Measurements from ENCODE around the gene C1orf159. TPM values are rescaled to one million over a fixed set of nuclear protein-coding genes. Genes with fewer than 3 reads are reported as not detected.

C1orf159 gene
- total RNA-seq, 1 experiment from 2014 or later: 15.7 TPM

DNA sequence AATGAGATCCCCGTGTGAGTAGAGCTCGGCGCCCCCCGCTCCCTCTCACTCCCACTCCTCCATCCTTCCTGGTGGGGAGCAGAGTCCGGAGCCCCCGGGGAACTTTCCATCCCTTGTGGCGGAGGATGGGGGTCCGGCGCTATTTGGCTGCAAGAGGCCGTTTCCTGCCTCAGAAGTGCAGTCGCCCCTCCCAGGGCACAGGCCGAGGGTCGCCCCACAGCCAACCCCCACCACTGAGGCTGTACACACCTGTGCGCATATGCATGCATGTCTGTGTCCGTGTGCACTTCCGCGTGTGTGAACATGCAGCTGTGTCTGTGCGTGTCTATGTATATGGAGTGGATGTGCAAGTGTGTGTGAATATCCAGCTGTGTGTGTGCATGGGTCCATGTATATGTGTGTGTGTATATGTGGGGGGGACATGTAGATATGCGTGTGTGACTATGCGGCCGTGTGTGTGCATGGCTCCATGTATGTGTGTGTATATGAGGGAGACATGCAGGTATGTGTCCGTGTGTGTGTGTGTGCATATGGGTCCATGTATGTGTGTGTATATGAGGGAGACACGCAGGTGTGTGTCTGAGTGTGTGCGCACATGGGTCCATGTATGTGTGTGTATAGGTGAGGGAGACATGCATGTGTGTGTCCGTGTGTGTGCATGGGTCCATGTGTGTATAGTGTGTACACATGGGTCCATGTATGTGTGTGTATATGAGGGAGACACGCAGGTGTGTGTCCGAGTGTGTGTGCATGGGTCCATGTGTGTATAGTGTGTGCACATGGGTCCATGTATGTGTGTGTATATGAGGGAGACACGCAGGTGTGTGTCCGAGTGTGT is 63.7 kb downstream of the C1orf159 start:
- POLR2A ChIA-PET: no interaction called here
- Mint-ChIP-seq H3K9me3 (ENCODE audit: unreplicated experiment) (no peaks in the 10 kb centered on the region), H3K4me3 (ENCODE audit: unreplicated experiment) (no peak overlapping the region), H3K36me3 (ENCODE audit: insufficient read depth, unreplicated experiment) (peaks cover 23% of the 10 kb centered on the region), H3K4me1 (ENCODE audit: insufficient read depth, unreplicated experiment) (no peaks in the 10 kb centered on the region), H3K27me3 (ENCODE audit: insufficient read depth, unreplicated experiment) (no peaks in the 10 kb centered on the region), H3K27ac (ENCODE audit: low read depth, unreplicated experiment) (no peak overlapping the region)
- TF ChIP-seq, protein P1, sequence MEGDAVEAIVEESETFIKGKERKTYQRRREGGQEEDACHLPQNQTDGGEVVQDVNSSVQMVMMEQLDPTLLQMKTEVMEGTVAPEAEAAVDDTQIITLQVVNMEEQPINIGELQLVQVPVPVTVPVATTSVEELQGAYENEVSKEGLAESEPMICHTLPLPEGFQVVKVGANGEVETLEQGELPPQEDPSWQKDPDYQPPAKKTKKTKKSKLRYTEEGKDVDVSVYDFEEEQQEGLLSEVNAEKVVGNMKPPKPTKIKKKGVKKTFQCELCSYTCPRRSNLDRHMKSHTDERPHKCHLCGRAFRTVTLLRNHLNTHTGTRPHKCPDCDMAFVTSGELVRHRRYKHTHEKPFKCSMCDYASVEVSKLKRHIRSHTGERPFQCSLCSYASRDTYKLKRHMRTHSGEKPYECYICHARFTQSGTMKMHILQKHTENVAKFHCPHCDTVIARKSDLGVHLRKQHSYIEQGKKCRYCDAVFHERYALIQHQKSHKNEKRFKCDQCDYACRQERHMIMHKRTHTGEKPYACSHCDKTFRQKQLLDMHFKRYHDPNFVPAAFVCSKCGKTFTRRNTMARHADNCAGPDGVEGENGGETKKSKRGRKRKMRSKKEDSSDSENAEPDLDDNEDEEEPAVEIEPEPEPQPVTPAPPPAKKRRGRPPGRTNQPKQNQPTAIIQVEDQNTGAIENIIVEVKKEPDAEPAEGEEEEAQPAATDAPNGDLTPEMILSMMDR (IDR thresholded peaks at IDR 0.05; ENCODE audit: unreplicated experiment): no peak
- intact Hi-C loops (cut with micrococcal nuclease): no loop called here
- CTCF ChIA-PET: interaction anchor here (1.2 kb wide), 1 partner anchor 68 kb away, joined by 4 read pairs; no protein-coding TSS in a partner anchor
- DNase-seq (ENCODE audit: unreplicated experiment): no peak
- no TSS peak for BruUV-seq (replicated peaks)

DNA sequence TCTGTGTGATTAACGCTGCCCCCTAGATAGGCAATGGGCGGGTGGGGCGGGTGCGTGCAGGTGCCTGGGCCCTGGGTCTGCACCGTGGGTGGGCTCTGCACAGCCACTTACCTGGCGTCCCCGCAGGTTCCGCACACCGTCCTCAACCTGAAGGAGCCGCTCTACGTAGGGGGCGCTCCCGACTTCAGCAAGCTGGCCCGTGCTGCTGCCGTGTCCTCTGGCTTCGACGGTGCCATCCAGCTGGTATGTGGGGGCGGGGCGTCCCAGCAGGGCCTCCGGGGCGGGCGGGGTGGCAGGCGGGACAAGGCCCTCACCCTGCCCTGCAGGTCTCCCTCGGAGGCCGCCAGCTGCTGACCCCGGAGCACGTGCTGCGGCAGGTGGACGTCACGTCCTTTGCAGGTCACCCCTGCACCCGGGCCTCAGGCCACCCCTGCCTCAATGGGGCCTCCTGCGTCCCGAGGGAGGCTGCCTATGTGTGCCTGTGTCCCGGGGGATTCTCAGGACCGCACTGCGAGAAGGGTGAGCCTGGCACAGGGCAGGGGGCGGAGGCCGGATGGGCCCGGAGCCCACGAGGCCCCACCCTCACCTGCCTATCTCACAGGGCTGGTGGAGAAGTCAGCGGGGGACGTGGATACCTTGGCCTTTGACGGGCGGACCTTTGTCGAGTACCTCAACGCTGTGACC is 64.6 kb downstream of the C1orf159 start:
- no peaks in the 10 kb centered on the region for H3K27me3 Mint-ChIP-seq (ENCODE audit: insufficient read depth, unreplicated experiment)
- no peak overlapping the region for H3K4me3 Mint-ChIP-seq (ENCODE audit: unreplicated experiment)
- POLR2A ChIA-PET: no interaction called here
- H3K27ac Mint-ChIP-seq (ENCODE audit: low read depth, unreplicated experiment): no peak overlapping the region
- TF ChIP-seq, protein P1 (IDR thresholded peaks at IDR 0.05; ENCODE audit: unreplicated experiment): no peak
- no peaks in the 10 kb centered on the region for H3K4me1 Mint-ChIP-seq (ENCODE audit: insufficient read depth, unreplicated experiment)
- CTCF ChIA-PET: interaction anchor here (0.6 to 1.2 kb wide), 2 partner anchors 41 to 67 kb away, joined by 3 to 4 read pairs; no protein-coding TSS in a partner anchor
- intact Hi-C loops (cut with micrococcal nuclease): no loop called here
- H3K36me3 Mint-ChIP-seq (ENCODE audit: insufficient read depth, unreplicated experiment): peaks cover 32% of the 10 kb centered on the region
- no peaks in the 10 kb centered on the region for H3K9me3 Mint-ChIP-seq (ENCODE audit: unreplicated experiment)
- no TSS peak for BruUV-seq (replicated peaks)
- DNase-seq (ENCODE audit: unreplicated experiment): no peak

DNA sequence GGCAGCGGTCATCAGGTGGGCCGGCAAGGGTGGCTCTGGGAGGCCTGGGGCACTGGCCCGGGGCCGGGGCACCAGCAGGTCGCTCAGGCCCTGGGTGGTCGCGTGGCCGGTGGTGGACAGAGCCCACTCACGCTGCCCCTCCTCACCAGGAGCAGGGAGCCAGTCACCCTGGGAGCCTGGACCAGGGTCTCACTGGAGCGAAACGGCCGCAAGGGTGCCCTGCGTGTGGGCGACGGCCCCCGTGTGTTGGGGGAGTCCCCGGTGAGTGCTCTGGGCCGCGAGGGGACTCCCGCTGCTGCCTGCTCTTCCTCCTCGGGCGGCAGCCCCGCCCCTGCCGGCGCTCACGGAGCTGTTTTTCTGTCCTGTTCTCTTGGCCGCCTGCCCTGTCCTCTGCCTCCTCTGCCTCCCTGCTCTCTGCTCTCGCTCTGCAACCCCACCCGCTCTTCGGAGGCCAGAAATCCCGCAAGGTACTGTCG is 65.3 kb downstream of the C1orf159 start:
- Mint-ChIP-seq H3K9me3 (ENCODE audit: unreplicated experiment) (no peaks in the 10 kb centered on the region), H3K36me3 (ENCODE audit: insufficient read depth, unreplicated experiment) (peaks cover 39% of the 10 kb centered on the region), H3K27me3 (ENCODE audit: insufficient read depth, unreplicated experiment) (no peaks in the 10 kb centered on the region), H3K4me1 (ENCODE audit: insufficient read depth, unreplicated experiment) (no peaks in the 10 kb centered on the region), H3K27ac (ENCODE audit: low read depth, unreplicated experiment) (no peak overlapping the region), H3K4me3 (ENCODE audit: unreplicated experiment) (no peak overlapping the region)
- no TSS peak for BruUV-seq (replicated peaks)
- intact Hi-C loops (cut with micrococcal nuclease): no loop called here
- POLR2A ChIA-PET: no interaction called here
- DNase-seq (ENCODE audit: unreplicated experiment): no peak
- CTCF ChIA-PET: interaction anchor here (0.6 to 1.2 kb wide), 2 partner anchors 42 to 66 kb away, joined by 3 to 4 read pairs; no protein-coding TSS in a partner anchor
- TF ChIP-seq, protein P1 (IDR thresholded peaks at IDR 0.05; ENCODE audit: unreplicated experiment): no peak
